GM23338 (cell line): ENCODE results near the gene GIGYF1. TPM values are rescaled to one million over a fixed set of nuclear protein-coding genes. Genes with fewer than 3 reads are reported as not detected.

ENCODE experiments used
- ATAC-seq: fragments of 200-7000 bp; cut with Tn5 transposase; 3 replicates; pipeline ENCODE4 v1.9.1; 2020
- DNase-seq: peaks from one replicate; pipeline ENCODE4 v3.0.0-alpha.2; 2015; ENCODE audit warnings: low spot score
- H2AFZ ChIP-seq: fragments of 200-600 bp; sonication (generic); 2 replicates; pipeline ENCODE4 v1.8.0; 2016; ENCODE audit warnings: antibody characterized with exemption, mild to moderate bottlenecking, moderate library complexity
- H3F3A ChIP-seq: fragments of 200-600 bp; sonication (generic); replicated peaks from 2 replicates; pipeline ENCODE4 v1.8.0; 2017; ENCODE audit warnings: antibody characterized with exemption, mixed run types, low read depth
- H3K27ac ChIP-seq: fragments of 200-600 bp; sonication (generic); 2 replicates; pipeline ENCODE4 v1.6.1; 2016; ENCODE audit warnings: low read depth
- H3K27me3 ChIP-seq: fragments of 200-600 bp; sonication (generic); 2 replicates; pipeline ENCODE4 v1.8.0; 2016; ENCODE audit warnings: mild to moderate bottlenecking, mixed run types, moderate library complexity; ENCODE audit not compliant: insufficient read depth
- H3K36me3 ChIP-seq: fragments of 200-600 bp; sonication (generic); 2 replicates; pipeline ENCODE4 v1.8.0; 2016; ENCODE audit warnings: mild to moderate bottlenecking; ENCODE audit not compliant: insufficient read depth
- H3K4me1 ChIP-seq: fragments of 200-600 bp; sonication (generic); 2 replicates; pipeline ENCODE4 v1.8.0; 2016; ENCODE audit warnings: mild to moderate bottlenecking, moderate library complexity; ENCODE audit not compliant: insufficient read depth
- H3K4me2 ChIP-seq: fragments of 200-600 bp; sonication (generic); 2 replicates; pipeline ENCODE4 v1.7.1; 2017; ENCODE audit warnings: mixed run types
- H3K4me3 ChIP-seq: fragments of 200-600 bp; sonication (generic); 2 replicates; pipeline ENCODE4 v1.6.1; 2016; ENCODE audit warnings: mixed run types
- H3K79me2 ChIP-seq: fragments of 200-600 bp; sonication (generic); replicated peaks from 2 replicates; pipeline ENCODE4 v1.8.0; 2017; ENCODE audit warnings: mild to moderate bottlenecking; ENCODE audit not compliant: insufficient read depth
- H3K9me2 ChIP-seq: fragments of 200-600 bp; sonication (generic); 2 replicates; pipeline ENCODE4 v1.8.0; 2017; ENCODE audit not compliant: insufficient read depth
- H4K20me1 ChIP-seq: fragments of 200-600 bp; sonication (generic); replicated peaks from 2 replicates; pipeline ENCODE4 v1.8.0; 2017; ENCODE audit warnings: mild to moderate bottlenecking; ENCODE audit not compliant: insufficient read depth
- H3K27ac Mint-ChIP-seq: 2 replicates; pipeline ENCODE4 v1.8.0; 2020; ENCODE audit warnings: inconsistent platforms, mild to moderate bottlenecking, moderate library complexity, mixed read lengths
- H3K27me3 Mint-ChIP-seq: 3 replicates; pipeline ENCODE4 v1.8.0; 2022; ENCODE audit warnings: low read depth, mild to moderate bottlenecking, moderate library complexity, mixed read lengths, inconsistent platforms; ENCODE audit not compliant: insufficient read depth, poor library complexity
- H3K36me3 Mint-ChIP-seq: 3 replicates; pipeline ENCODE4 v1.8.0; 2021; ENCODE audit warnings: low read depth, mild to moderate bottlenecking, inconsistent platforms, moderate library complexity, mixed read lengths
- H3K4me1 Mint-ChIP-seq: 3 replicates; pipeline ENCODE4 v1.8.0; 2020; ENCODE audit warnings: mild to moderate bottlenecking, inconsistent platforms, mixed read lengths
- H3K4me3 Mint-ChIP-seq: 3 replicates; pipeline ENCODE4 v1.8.0; 2021; ENCODE audit warnings: moderate library complexity, mild to moderate bottlenecking, inconsistent platforms, mixed read lengths
- H3K9me3 Mint-ChIP-seq: 3 replicates; pipeline ENCODE4 v1.8.0; 2020; ENCODE audit warnings: moderate library complexity, mild to moderate bottlenecking, inconsistent platforms, mixed read lengths
- CTCF ChIP-seq, 2 experiments: fragments of 200-600 bp in 1 of 2; sonication (generic) in 1 of 2; conservative IDR thresholded peaks; 2 replicates each; pipeline versions ENCODE4 v1.5.1 to v1.6.1; 2016 to 2017; ENCODE audit warnings: antibody characterized with exemption in 2 of 2, low read depth in 2 of 2, mild to moderate bottlenecking in 2 of 2, moderate library complexity in 1 of 2
- ETS1 ChIP-seq: IDR thresholded peaks from 2 replicates; pipeline ENCODE4 v1.6.1; 2016; ENCODE audit warnings: antibody characterized with exemption
- EZH2 ChIP-seq: fragments of 200-600 bp; sonication (generic); IDR thresholded peaks from one replicate; pipeline ENCODE4 v1.8.0; 2017; ENCODE audit warnings: antibody characterized with exemption, mild to moderate bottlenecking, low read depth; ENCODE audit not compliant: unreplicated experiment
- JUNB ChIP-seq: IDR thresholded peaks from one replicate; pipeline ENCODE4 v1.6.1; 2016; ENCODE audit warnings: antibody characterized with exemption; ENCODE audit not compliant: unreplicated experiment
- NANOG ChIP-seq: IDR thresholded peaks from 2 replicates; pipeline ENCODE4 v1.6.1; 2016; ENCODE audit warnings: antibody characterized with exemption, borderline replicate concordance
- POLR2AphosphoS5 ChIP-seq: IDR thresholded peaks from 2 replicates; pipeline ENCODE4 v1.6.1; 2016; ENCODE audit warnings: antibody characterized with exemption, low read depth
- REST ChIP-seq: IDR thresholded peaks from one replicate; pipeline ENCODE4 v1.6.1; 2018; ENCODE audit warnings: antibody characterized with exemption; ENCODE audit not compliant: unreplicated experiment
- ZNF114 ChIP-seq: fragments of 250-450 bp; sonication (Bioruptor Pico); IDR thresholded peaks from 2 replicates; pipeline ENCODE4 v1.5.0; 2020; ENCODE audit warnings: mild to moderate bottlenecking, moderate library complexity
- ZNF331 ChIP-seq: fragments of 250-450 bp; sonication (Bioruptor Pico); IDR thresholded peaks from 2 replicates; pipeline ENCODE4 v1.5.0; 2020; ENCODE audit warnings: low read depth, mild to moderate bottlenecking, moderate library complexity
- ZNF462 ChIP-seq: fragments of 250-450 bp; sonication (Bioruptor Pico); IDR thresholded peaks from 2 replicates; pipeline ENCODE4 v1.5.0; 2020; ENCODE audit warnings: mild to moderate bottlenecking, moderate library complexity
- polyA plus RNA-seq: library from polyadenylated mRNA; unstranded; fragments of >200 nt; fragmentation: Nextera tagmentation; extraction: Ambion mirVana; gene quantifications from 2 replicates; pipeline ENCODE4 v1.2.1, GENCODE V29; 2016
- total RNA-seq: library from RNA; depleted of rRNA; stranded (reverse); fragments of >200 nt; shearing (Covaris generic); gene quantifications from 2 replicates; pipeline ENCODE4 v1.2.3, GENCODE V29; 2014

The GIGYF1 gene
- total and polyA plus RNA-seq, 2 experiments from 2014 or later, result 40.4 to 69.8 TPM

GRCh38 chr7:100721505-100721812, 27.4 kb upstream of the GIGYF1 start:
- H3F3A ChIP-seq, result peaks cover 6% of the 10 kb centered on the region; the same call in 1 of the 2 replicates
- ATAC-seq (no peak), DNase-seq (no peak)
- H3K4me3 ChIP-seq, result no peak overlapping the region; the same call in 1 of the 2 replicates
- peak overlapping the region; percentile 93 for H2AFZ ChIP-seq
- peaks cover 42% of the 10 kb centered on the region for H3K27me3 Mint-ChIP-seq
- TF ChIP-seq ZNF114 (CRISPR knock-in tag) (no peak), POLR2AphosphoS5 (no peak), JUNB (no peak), ZNF331 (no peak), REST (no peak), NANOG (no peak), EZH2 (no peak), ETS1 (no peak), ZNF462 (CRISPR knock-in tag) (no peak), CTCF (conservative IDR thresholded peaks at IDR 0.05; ENCODE audit: low read depth in 2 of 2) (no peak)
- H3K9me2 ChIP-seq, result no peaks in the 10 kb centered on the region
- peaks cover 2% of the 10 kb centered on the region; the same call in 2 of the 3 replicates for H3K9me3 Mint-ChIP-seq
- no peak overlapping the region for H3K27ac Mint-ChIP-seq
- H3K27ac ChIP-seq, result no peak overlapping the region
- no peaks in the 10 kb centered on the region for H3K79me2 ChIP-seq
- peaks cover 7% of the 10 kb centered on the region for H3K4me1 Mint-ChIP-seq
- no peaks in the 10 kb centered on the region for H3K36me3 Mint-ChIP-seq
- peak overlapping the region; percentile 88 for H3K4me2 ChIP-seq
- H3K36me3 ChIP-seq, result no peaks in the 10 kb centered on the region
- peaks cover 9% of the 10 kb centered on the region; the same call in 1 of the 2 replicates for H3K4me1 ChIP-seq
- peaks cover 38% of the 10 kb centered on the region for H3K27me3 ChIP-seq
- H4K20me1 ChIP-seq, result no peaks in the 10 kb centered on the region
- H3K4me3 Mint-ChIP-seq, result peak overlapping the region; percentile 69
